KBM-7 (cell line): ENCODE data around the gene PLXNA2.
A peak's percentile ranks its signal among the peaks of the same experiment; 100 is the strongest.

Experiments
- DNase-seq: peaks from one replicate; pipeline ENCODE4 v3.0.0-alpha.2; 2015
- in situ Hi-C: fragments of 300-500 bp; cut with MboI; formaldehyde crosslinking; loops from 2 replicates; pipeline ENCODE4 v1.14.3; 2020; ENCODE audit warnings: low sequenced_read_pairs, low pct_unique_long_range_greater_than_20kb, mixed read lengths

PLXNA2 gene

GRCh38 chr1:207992677-207993236, 251.4 kb downstream of the PLXNA2 start:
- no peak for DNase-seq
- in situ Hi-C loops = no loop called here

- in situ Hi-C loops = no loop called here
- DNase-seq = no peak
Observed at GRCh38 chr1:207991583-207992026, 252.6 kb downstream of the PLXNA2 start.

GRCh38 chr1:207990876-207991582, 253.2 kb downstream of the PLXNA2 start:
- no peak for DNase-seq
- in situ Hi-C loops = no loop called here

GRCh38 chr1:207990455-207990854, 253.7 kb downstream of the PLXNA2 start:
- in situ Hi-C loops = no loop called here

GRCh38 chr1:207988326-207989165, 255.6 kb downstream of the PLXNA2 start:
- in situ Hi-C loops = no loop called here
- no peak for DNase-seq

More at GRCh38 chr1:207990455-207990854, 253.7 kb downstream of the PLXNA2 start:
- DNase-seq = no peak

GRCh38 chr1:207987164-207987563, 257.0 kb downstream of the PLXNA2 start:
- DNase-seq = no peak
- in situ Hi-C loops = no loop called here

- in situ Hi-C loops = no loop called here
- no peak for DNase-seq
Observed at GRCh38 chr1:207985996-207986395, 258.2 kb downstream of the PLXNA2 start.

- in situ Hi-C loops = no loop called here
- no peak for DNase-seq
Observed at GRCh38 chr1:207984831-207985572, 259.2 kb downstream of the PLXNA2 start.

GRCh38 chr1:207983044-207983635, 261.0 kb downstream of the PLXNA2 start:
- no peak for DNase-seq
- in situ Hi-C loops = no loop called here

- in situ Hi-C loops = no loop called here
- peak; percentile 48 for DNase-seq
Observed at GRCh38 chr1:207981976-207982375, 262.2 kb downstream of the PLXNA2 start.

- DNase-seq = no peak
- in situ Hi-C loops = no loop called here
Observed at GRCh38 chr1:207978441-207978840, 265.7 kb downstream of the PLXNA2 start.

- in situ Hi-C loops = no loop called here
- no peak for DNase-seq
Observed at GRCh38 chr1:207977876-207978275, 266.3 kb downstream of the PLXNA2 start.

GRCh38 chr1:207973898-207974568, 270.2 kb downstream of the PLXNA2 start:
- peak; percentile 54 for DNase-seq
- in situ Hi-C loops = no loop called here

GRCh38 chr1:207972337-207972736, 271.8 kb downstream of the PLXNA2 start:
- in situ Hi-C loops = no loop called here
- no peak for DNase-seq
